Measurements from ENCODE around the gene NGEF.

The NGEF gene

DNA sequence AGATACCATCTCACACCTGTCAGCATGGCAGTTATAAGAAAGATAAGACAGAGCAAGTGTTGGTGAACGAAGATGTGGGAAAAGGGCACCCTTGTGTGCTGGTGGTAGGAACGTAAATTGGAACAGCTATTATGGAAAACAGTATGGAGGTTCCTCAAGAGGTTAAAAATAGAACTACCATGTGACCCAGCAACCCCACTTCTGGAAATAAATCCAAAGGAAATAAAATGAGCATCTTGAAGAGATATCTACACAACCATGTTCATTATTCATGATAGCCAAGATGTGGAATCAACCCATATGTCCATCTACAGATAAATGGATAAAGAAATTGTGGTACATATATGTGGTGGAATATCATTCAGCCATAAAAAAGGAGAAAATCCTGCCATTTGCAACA, 26.9 kb downstream of the NGEF start:
- no peak for TF ChIP-seq ZNF473 (tag by site-specific recombination; IDR thresholded peaks at IDR 0.05)
- peak; percentile 67 for TF ChIP-seq ZNF707 (tag by site-specific recombination; IDR thresholded peaks at IDR 0.05)
- Histone ChIP-seq H3K4me3 (ENCODE audit: low read depth, low read length) (no peak overlapping the region), H3K4me1 (ENCODE audit: control insufficient read depth, insufficient read depth, low read length) (0 out of 2 replicates have a peak, but pooled peaks cover 2% of the 10 kb centered on the region), H3K9me3 (ENCODE audit: control insufficient read depth, insufficient read depth, low read depth, low read length) (no peaks in the 10 kb centered on the region), H3K36me3 (ENCODE audit: control insufficient read depth in 2 of 2, insufficient read depth in 1 of 2, low read length in 2 of 2) (no peaks in the 10 kb centered on the region), H3K27ac (ENCODE audit: extremely low read depth, low read depth, low read length) (no peak overlapping the region)
- POLR2A ChIA-PET: no interaction called here
- CTCF ChIA-PET: interaction anchor here (0.7 kb wide), 1 partner anchor 79 kb away, joined by 4 read pairs; no protein-coding TSS in a partner anchor

- TF ChIP-seq KLF9 (tag by site-specific recombination; IDR thresholded peaks at IDR 0.05; ENCODE audit: low read depth) (no peak), ZNF341 (tag by site-specific recombination; IDR thresholded peaks at IDR 0.05; ENCODE audit: low read depth) (no peak), YY1 (tag by site-specific recombination; IDR thresholded peaks at IDR 0.05) (no peak), BCL11B (tag by site-specific recombination; IDR thresholded peaks at IDR 0.05; ENCODE audit: low read depth) (no peak), GLI2 (tag by site-specific recombination; IDR thresholded peaks at IDR 0.05; ENCODE audit: borderline replicate concordance, low read depth) (no peak), ZBTB1 (tag by site-specific recombination; IDR thresholded peaks at IDR 0.05) (no peak)
- Histone ChIP-seq H3K9me3 (ENCODE audit: control insufficient read depth, insufficient read depth, low read depth, low read length) (no peaks in the 10 kb centered on the region), H3K4me1 (ENCODE audit: control insufficient read depth, insufficient read depth, low read length) (0 out of 2 replicates have a peak, but pooled peaks cover 2% of the 10 kb centered on the region), H3K4me3 (ENCODE audit: low read depth, low read length) (no peak overlapping the region), H3K27ac (ENCODE audit: extremely low read depth, low read depth, low read length) (no peak overlapping the region), H3K36me3 (ENCODE audit: control insufficient read depth in 2 of 2, insufficient read depth in 1 of 2, low read length in 2 of 2) (no peaks in the 10 kb centered on the region)
- CTCF ChIA-PET: no interaction called here
- POLR2A ChIA-PET: no interaction called here
Observed at GRCh38 chr2:232984451-232985207, 28.4 kb downstream of the NGEF start.

DNA sequence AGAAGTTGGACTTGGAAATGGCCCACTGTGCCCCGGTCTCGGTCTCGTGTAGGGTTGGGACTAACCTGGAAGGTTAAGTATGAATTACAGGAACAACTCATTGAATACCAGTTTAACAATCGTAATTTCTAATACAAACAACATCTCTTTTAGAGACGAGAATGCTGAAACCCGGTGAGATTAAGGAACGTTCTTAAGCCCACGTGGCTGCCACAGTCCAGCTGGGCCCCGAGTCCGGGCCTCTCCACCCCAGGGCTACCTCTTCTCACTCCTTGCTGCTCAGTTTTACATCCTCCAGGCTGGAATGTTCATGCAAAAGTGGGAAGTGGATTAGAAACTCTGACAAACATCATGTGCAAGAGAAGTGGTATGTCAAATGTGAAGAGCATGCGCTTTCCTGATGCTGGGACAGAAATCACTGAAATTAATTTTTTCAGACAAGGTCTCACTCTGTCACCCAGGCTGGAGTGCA, 29.4 kb downstream of the NGEF start:
- H3K9me3 ChIP-seq (ENCODE audit: control insufficient read depth, insufficient read depth, low read depth, low read length): no peaks in the 10 kb centered on the region
- no peak overlapping the region for H3K4me3 ChIP-seq (ENCODE audit: low read depth, low read length)
- no peak overlapping the region for H3K27ac ChIP-seq (ENCODE audit: extremely low read depth, low read depth, low read length)
- 0 out of 2 replicates have a peak, but pooled peaks cover 2% of the 10 kb centered on the region for H3K4me1 ChIP-seq (ENCODE audit: control insufficient read depth, insufficient read depth, low read length)
- H3K36me3 ChIP-seq (ENCODE audit: control insufficient read depth in 2 of 2, insufficient read depth in 1 of 2, low read length in 2 of 2): no peaks in the 10 kb centered on the region
- TF ChIP-seq, protein P1, sequence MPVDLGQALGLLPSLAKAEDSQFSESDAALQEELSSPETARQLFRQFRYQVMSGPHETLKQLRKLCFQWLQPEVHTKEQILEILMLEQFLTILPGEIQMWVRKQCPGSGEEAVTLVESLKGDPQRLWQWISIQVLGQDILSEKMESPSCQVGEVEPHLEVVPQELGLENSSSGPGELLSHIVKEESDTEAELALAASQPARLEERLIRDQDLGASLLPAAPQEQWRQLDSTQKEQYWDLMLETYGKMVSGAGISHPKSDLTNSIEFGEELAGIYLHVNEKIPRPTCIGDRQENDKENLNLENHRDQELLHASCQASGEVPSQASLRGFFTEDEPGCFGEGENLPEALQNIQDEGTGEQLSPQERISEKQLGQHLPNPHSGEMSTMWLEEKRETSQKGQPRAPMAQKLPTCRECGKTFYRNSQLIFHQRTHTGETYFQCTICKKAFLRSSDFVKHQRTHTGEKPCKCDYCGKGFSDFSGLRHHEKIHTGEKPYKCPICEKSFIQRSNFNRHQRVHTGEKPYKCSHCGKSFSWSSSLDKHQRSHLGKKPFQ (tag by site-specific recombination; IDR thresholded peaks at IDR 0.05): no peak
- CTCF ChIA-PET: no interaction called here
- POLR2A ChIA-PET: no interaction called here

- H3K4me1 ChIP-seq (ENCODE audit: control insufficient read depth, insufficient read depth, low read length): 0 out of 2 replicates have a peak, but pooled peaks cover 1% of the 10 kb centered on the region
- no peak overlapping the region for H3K4me3 ChIP-seq (ENCODE audit: low read depth, low read length)
- ChIA-PET POLR2A (no interaction called here), CTCF (no interaction called here)
- H3K36me3 ChIP-seq (ENCODE audit: control insufficient read depth in 2 of 2, insufficient read depth in 1 of 2, low read length in 2 of 2): no peaks in the 10 kb centered on the region
- TF ChIP-seq ZNF292 (tag by site-specific recombination; IDR thresholded peaks at IDR 0.05; ENCODE audit: borderline replicate concordance, low read depth): no peak
- TF ChIP-seq, protein P2, sequence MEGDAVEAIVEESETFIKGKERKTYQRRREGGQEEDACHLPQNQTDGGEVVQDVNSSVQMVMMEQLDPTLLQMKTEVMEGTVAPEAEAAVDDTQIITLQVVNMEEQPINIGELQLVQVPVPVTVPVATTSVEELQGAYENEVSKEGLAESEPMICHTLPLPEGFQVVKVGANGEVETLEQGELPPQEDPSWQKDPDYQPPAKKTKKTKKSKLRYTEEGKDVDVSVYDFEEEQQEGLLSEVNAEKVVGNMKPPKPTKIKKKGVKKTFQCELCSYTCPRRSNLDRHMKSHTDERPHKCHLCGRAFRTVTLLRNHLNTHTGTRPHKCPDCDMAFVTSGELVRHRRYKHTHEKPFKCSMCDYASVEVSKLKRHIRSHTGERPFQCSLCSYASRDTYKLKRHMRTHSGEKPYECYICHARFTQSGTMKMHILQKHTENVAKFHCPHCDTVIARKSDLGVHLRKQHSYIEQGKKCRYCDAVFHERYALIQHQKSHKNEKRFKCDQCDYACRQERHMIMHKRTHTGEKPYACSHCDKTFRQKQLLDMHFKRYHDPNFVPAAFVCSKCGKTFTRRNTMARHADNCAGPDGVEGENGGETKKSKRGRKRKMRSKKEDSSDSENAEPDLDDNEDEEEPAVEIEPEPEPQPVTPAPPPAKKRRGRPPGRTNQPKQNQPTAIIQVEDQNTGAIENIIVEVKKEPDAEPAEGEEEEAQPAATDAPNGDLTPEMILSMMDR (tag by site-specific recombination; IDR thresholded peaks at IDR 0.05): 0 out of 2 replicates have a peak, but pooled peaks have one; percentile 16
- H3K27ac ChIP-seq (ENCODE audit: extremely low read depth, low read depth, low read length): no peak overlapping the region
- no peaks in the 10 kb centered on the region for H3K9me3 ChIP-seq (ENCODE audit: control insufficient read depth, insufficient read depth, low read depth, low read length)
Observed at GRCh38 chr2:232982926-232983668, 30.0 kb downstream of the NGEF start.

Data from HEK293 (cell line).